Spleen (tissue), 11 donors: ENCODE measurements around the gene CIRBP. TPM values are rescaled to one million over a fixed set of nuclear protein-coding genes. Genes with fewer than 3 reads are reported as not detected.
A peak's percentile ranks its signal among the peaks of the same experiment; 100 is the strongest.

Experiments
- DNase-seq: peaks from one replicate; pipeline ENCODE4 v3.0.0-alpha.2; 2020
- H3K27ac ChIP-seq, 8 donors: fragments of 200-600 bp; sonication (generic) in 7 of 8; 1 replicate in 4 of 8; 2 replicates in 4 of 8; pipeline versions ENCODE4 v1.5.0 to v1.8.0; 2016 to 2021; ENCODE audit warnings: inconsistent platforms in 4 of 8, mild to moderate bottlenecking in 4 of 8, moderate library complexity in 1 of 8
- H3K27me3 ChIP-seq, 7 donors: fragments of 200-600 bp; sonication (generic) in 6 of 7; replicated peaks in 1 of 7; 1 replicate in 4 of 7; 2 replicates in 3 of 7; pipeline versions ENCODE4 v1.5.0 to v1.8.0; 2016 to 2021; ENCODE audit warnings: inconsistent platforms in 3 of 7, mild to moderate bottlenecking in 1 of 7
- H3K36me3 ChIP-seq, 6 donors: fragments of 200-600 bp; sonication (generic) in 5 of 6; 1 replicate in 4 of 6; 2 replicates in 2 of 6; pipeline versions ENCODE4 v1.5.0 to v1.8.0; 2016 to 2021; ENCODE audit warnings: inconsistent platforms in 2 of 6
- H3K4me1 ChIP-seq, 6 donors: fragments of 200-600 bp; sonication (generic) in 5 of 6; 1 replicate in 3 of 6; 2 replicates in 3 of 6; pipeline versions ENCODE4 v1.5.0 to v1.8.0; 2016 to 2021; ENCODE audit warnings: inconsistent platforms in 3 of 6
- H3K4me3 ChIP-seq, 8 donors: fragments of 200-600 bp; sonication (generic) in 7 of 8; 1 replicate in 4 of 8; 2 replicates in 4 of 8; pipeline versions ENCODE4 v1.5.0 to v1.8.0; 2016 to 2021; ENCODE audit warnings: inconsistent platforms in 4 of 8, mild to moderate bottlenecking in 4 of 8, moderate library complexity in 2 of 8
- H3K9me3 ChIP-seq, 8 donors: fragments of 200-600 bp; sonication (generic) in 7 of 8; 1 replicate in 4 of 8; 2 replicates in 4 of 8; pipeline versions ENCODE4 v1.5.0 to v1.8.0; 2016 to 2021; ENCODE audit warnings: inconsistent platforms in 4 of 8
- CTCF ChIP-seq, 11 experiments: fragments of 200-600 bp in 7 of 11; fragments of 450-650 bp in 4 of 11; sonication (generic) in 4 of 11; IDR thresholded peaks in 8 of 11; conservative IDR thresholded peaks in 3 of 11; 1 replicate in 7 of 11; 2 replicates in 4 of 11; pipeline versions ENCODE4 v1.4.0 to v1.8.0; 2016 to 2021; ENCODE audit warnings: antibody characterized with exemption in 11 of 11, inconsistent platforms in 4 of 11, mild to moderate bottlenecking in 1 of 11
- POLR2A ChIP-seq, 3 donors: fragments of 450-650 bp; IDR thresholded peaks; one replicate each; pipeline ENCODE4 v1.5.1; 2017; ENCODE audit warnings: antibody characterized with exemption in 3 of 3, mild to moderate bottlenecking in 1 of 3
- POLR2AphosphoS5 ChIP-seq, 3 donors: sonication (generic); formaldehyde crosslinking; IDR thresholded peaks; one replicate each; pipeline ENCODE4 v1.5.1; 2017; ENCODE audit warnings: antibody characterized with exemption in 3 of 3
- WGBS, 5 donors: extraction: QIAGEN DNeasy Blood & Tissue Kit in 3 of 5; methylation state at CpG; one replicate each; pipeline versions ENCODE4 v1.1.5 to v1.1.7; 2013 to 2018; 5-methylcytosine and 5-hydroxymethylcytosine counted together
- intact Hi-C: fragments of 100-400 bp; cut with DNase I; formaldehyde crosslinking; loops from one replicate; pipeline ENCODE4 v1.15.0; 2023; ENCODE audit warnings: low total_unique reads
- polyA plus RNA-seq, 3 donors: library from polyadenylated mRNA; stranded (reverse); fragments of 200-250 nt; gene quantifications; one replicate each; pipeline ENCODE4 v1.2.1, GENCODE V29; 2013
- total RNA-seq, 7 donors: library from RNA; depleted of rRNA in 3 of 7; stranded (reverse); fragments of >200 nt in 3 of 7; fragmentation: NEBNext Ultra II Directional in 4 of 7; extraction: Animal tissue kit (Norgen Biotek cat#: 25700) in 4 of 7; gene quantifications; one replicate each; pipeline versions ENCODE4 v1.1.0 to v1.2.1, GENCODE V29; 2016 to 2021
- donor health status: healthy with polysubstance abuse.
- donor health status: DM: no; HTN: no; CAD: no; lungs with moderate emphysema.
- donor health status: DM: no; HTN: no; CAD: no.
- donor health status: Bipolar disorder and iron deficiency.
- donor health status: healthy.
- donor health status: DM: no; HTN: no; CAD: no.
- donor health status: DM: yes; HTN: yes; CAD: no.

The CIRBP gene
- total and polyA plus RNA-seq, 10 donors = 333 to 894 (median 516) TPM

- Histone ChIP-seq H3K36me3 (no peaks in the 10 kb centered on the region), H3K4me3 (no peak overlapping the region), H3K9me3 (no peaks in the 10 kb centered on the region), H3K4me1 (peaks cover 0 to 32% (median 9%) of the 10 kb centered on the region in 6 donors), H3K27ac (no peak overlapping the region), H3K27me3 (peaks cover 5 to 80% (median 70%) of the 10 kb centered on the region in 7 donors)
- no peak for TF ChIP-seq CTCF (IDR thresholded peaks at IDR 0.05 in 8 of 11, conservative IDR thresholded peaks at IDR 0.05 in 3 of 11)
- TF ChIP-seq POLR2A (IDR thresholded peaks at IDR 0.05) = no peak
- intact Hi-C loops = no loop called here
- 71 to 79% (median 78%) methylated on average over 12 to 35 of the region's 35 CpGs for WGBS, 5 donors
- DNase-seq = no peak
Measured at GRCh38 chr19:1293782-1294604, 24.9 kb downstream of the CIRBP start.

GRCh38 chr19:1294688-1295087 is 25.6 kb downstream of the CIRBP start:
- Histone ChIP-seq H3K36me3 (no peaks in the 10 kb centered on the region), H3K27ac (no peak overlapping the region), H3K4me3 (no peak overlapping the region), H3K9me3 (no peaks in the 10 kb centered on the region), H3K27me3 (peaks cover 5 to 76% (median 63%) of the 10 kb centered on the region in 7 donors), H3K4me1 (peaks cover 0 to 32% (median 9%) of the 10 kb centered on the region in 6 donors)
- no peak for TF ChIP-seq POLR2A (IDR thresholded peaks at IDR 0.05)
- no peak for DNase-seq
- 62 to 77% (median 72%) methylated on average over 14 of the region's 14 CpGs for WGBS, 5 donors
- intact Hi-C loops = no loop called here

GRCh38 chr19:1295169-1296012 is 26.3 kb downstream of the CIRBP start:
- TF ChIP-seq CTCF (IDR thresholded peaks at IDR 0.05 in 8 of 11, conservative IDR thresholded peaks at IDR 0.05 in 3 of 11) = no peak
- no peak for TF ChIP-seq POLR2AphosphoS5 (IDR thresholded peaks at IDR 0.05)
- no peak for TF ChIP-seq POLR2A (IDR thresholded peaks at IDR 0.05)
- Histone ChIP-seq H3K36me3 (no peaks in the 10 kb centered on the region), H3K27me3 (peaks cover 5 to 76% (median 56%) of the 10 kb centered on the region in 7 donors), H3K9me3 (no peaks in the 10 kb centered on the region), H3K4me3 (peak overlapping the region in 1 of 8 donors; percentile 31), H3K27ac (no peak overlapping the region), H3K4me1 (peaks cover 0 to 32% (median 9%) of the 10 kb centered on the region in 6 donors)
- intact Hi-C loops = no loop called here
- no peak for DNase-seq
- WGBS, 5 donors = 11 to 27% (median 17%) methylated on average over 36 to 82 of the region's 82 CpGs

GRCh38 chr19:1296078-1296477 is 26.9 kb downstream of the CIRBP start:
- peaks cover 0 to 29% (median 8%) of the 10 kb centered on the region in 6 donors for H3K4me1 ChIP-seq
- no peaks in the 10 kb centered on the region for H3K9me3 ChIP-seq
- H3K36me3 ChIP-seq = no peaks in the 10 kb centered on the region
- TF ChIP-seq POLR2A (IDR thresholded peaks at IDR 0.05) (no peak), POLR2AphosphoS5 (IDR thresholded peaks at IDR 0.05) (no peak), CTCF (IDR thresholded peaks at IDR 0.05 in 8 of 11, conservative IDR thresholded peaks at IDR 0.05 in 3 of 11) (no peak)
- H3K27ac ChIP-seq = no peak overlapping the region
- no peak overlapping the region for H3K4me3 ChIP-seq
- peaks cover 5 to 69% (median 49%) of the 10 kb centered on the region in 7 donors for H3K27me3 ChIP-seq
- DNase-seq = no peak
- WGBS, 5 donors = 76 to 84% (median 79%) methylated on average over 8 to 13 of the region's 13 CpGs
- intact Hi-C loops = no loop called here
